Measurements from ENCODE around the gene TAF10. TPM values are rescaled to one million over a fixed set of nuclear protein-coding genes. Genes with fewer than 3 reads are reported as not detected.

TAF10 gene
- total RNA-seq, 1 experiment from 2014 or later, result 142 TPM

- Mint-ChIP-seq H3K27ac (ENCODE audit: unreplicated experiment) (no peak overlapping the region), H3K36me3 (ENCODE audit: insufficient read depth, unreplicated experiment) (no peaks in the 10 kb centered on the region), H3K27me3 (ENCODE audit: insufficient read depth, unreplicated experiment) (peaks cover 2% of the 10 kb centered on the region), H3K4me1 (ENCODE audit: low read depth, unreplicated experiment) (no peaks in the 10 kb centered on the region), H3K9me3 (ENCODE audit: unreplicated experiment) (no peaks in the 10 kb centered on the region), H3K4me3 (ENCODE audit: unreplicated experiment) (no peak overlapping the region)
- DNase-seq, result no peak
- no peak overlapping the region for H3K4me3 ChIP-seq (ENCODE audit: low read depth, low read length)
- intact Hi-C loops (cut with micrococcal nuclease; ENCODE audit: unreplicated experiment), result no loop called here
- BruUV-seq (replicated peaks), result no TSS peak
- TF ChIP-seq, protein P1, sequence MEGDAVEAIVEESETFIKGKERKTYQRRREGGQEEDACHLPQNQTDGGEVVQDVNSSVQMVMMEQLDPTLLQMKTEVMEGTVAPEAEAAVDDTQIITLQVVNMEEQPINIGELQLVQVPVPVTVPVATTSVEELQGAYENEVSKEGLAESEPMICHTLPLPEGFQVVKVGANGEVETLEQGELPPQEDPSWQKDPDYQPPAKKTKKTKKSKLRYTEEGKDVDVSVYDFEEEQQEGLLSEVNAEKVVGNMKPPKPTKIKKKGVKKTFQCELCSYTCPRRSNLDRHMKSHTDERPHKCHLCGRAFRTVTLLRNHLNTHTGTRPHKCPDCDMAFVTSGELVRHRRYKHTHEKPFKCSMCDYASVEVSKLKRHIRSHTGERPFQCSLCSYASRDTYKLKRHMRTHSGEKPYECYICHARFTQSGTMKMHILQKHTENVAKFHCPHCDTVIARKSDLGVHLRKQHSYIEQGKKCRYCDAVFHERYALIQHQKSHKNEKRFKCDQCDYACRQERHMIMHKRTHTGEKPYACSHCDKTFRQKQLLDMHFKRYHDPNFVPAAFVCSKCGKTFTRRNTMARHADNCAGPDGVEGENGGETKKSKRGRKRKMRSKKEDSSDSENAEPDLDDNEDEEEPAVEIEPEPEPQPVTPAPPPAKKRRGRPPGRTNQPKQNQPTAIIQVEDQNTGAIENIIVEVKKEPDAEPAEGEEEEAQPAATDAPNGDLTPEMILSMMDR (IDR thresholded peaks at IDR 0.05; ENCODE audit: insufficient read depth in 1 of 2, low read depth in 1 of 2, low read length in 1 of 2, severe bottlenecking in 1 of 2, unreplicated experiment in 1 of 2), result no peak
- peaks cover 8% of the 10 kb centered on the region; the same call in 1 of the 2 replicates for H3K4me1 ChIP-seq
- POLR2A ChIA-PET, result no interaction called here
- no peaks in the 10 kb centered on the region for H3K9me3 ChIP-seq
- H3K27me3 ChIP-seq (replicated peaks; ENCODE audit: control insufficient read depth, insufficient read depth, low read length), result 0 out of 2 replicates have a peak, but pooled peaks cover 1% of the 10 kb centered on the region
- CTCF ChIA-PET, result no interaction called here
- no peaks in the 10 kb centered on the region for H3K36me3 ChIP-seq (ENCODE audit: control insufficient read depth, insufficient read depth, low read length)
Observed at GRCh38 chr11:6650980-6651379, 39.0 kb upstream of the TAF10 start.

GRCh38 chr11:6650104-6650503 lies 38.1 kb upstream of the TAF10 start:
- ChIA-PET POLR2A (interaction anchor here (0.7 kb wide), 1 partner anchor 32 kb away, joined by 3 read pairs; no protein-coding TSS in a partner anchor), CTCF (no interaction called here)
- H3K4me3 Mint-ChIP-seq (ENCODE audit: unreplicated experiment), result no peak overlapping the region
- TF ChIP-seq, protein P1 (IDR thresholded peaks at IDR 0.05; ENCODE audit: insufficient read depth in 1 of 2, low read depth in 1 of 2, low read length in 1 of 2, severe bottlenecking in 1 of 2, unreplicated experiment in 1 of 2), result no peak
- intact Hi-C loops (cut with micrococcal nuclease; ENCODE audit: unreplicated experiment), result no loop called here
- no peak for DNase-seq
- H3K9me3 Mint-ChIP-seq (ENCODE audit: unreplicated experiment), result no peaks in the 10 kb centered on the region
- no peaks in the 10 kb centered on the region for H3K36me3 Mint-ChIP-seq (ENCODE audit: insufficient read depth, unreplicated experiment)
- peaks cover 8% of the 10 kb centered on the region; the same call in 1 of the 2 replicates for H3K4me1 ChIP-seq
- H3K9me3 ChIP-seq, result no peaks in the 10 kb centered on the region
- H3K4me3 ChIP-seq (ENCODE audit: low read depth, low read length), result no peak overlapping the region
- H3K4me1 Mint-ChIP-seq (ENCODE audit: low read depth, unreplicated experiment), result no peaks in the 10 kb centered on the region
- BruUV-seq (replicated peaks), result no TSS peak
- no peak overlapping the region for H3K27ac Mint-ChIP-seq (ENCODE audit: unreplicated experiment)
- no peaks in the 10 kb centered on the region for H3K36me3 ChIP-seq (ENCODE audit: control insufficient read depth, insufficient read depth, low read length)
- no peaks in the 10 kb centered on the region for H3K27me3 Mint-ChIP-seq (ENCODE audit: insufficient read depth, unreplicated experiment)
- 0 out of 2 replicates have a peak, but pooled peaks cover 1% of the 10 kb centered on the region for H3K27me3 ChIP-seq (replicated peaks; ENCODE audit: control insufficient read depth, insufficient read depth, low read length)

GRCh38 chr11:6648501-6648900 lies 36.5 kb upstream of the TAF10 start:
- no TSS peak for BruUV-seq (replicated peaks)
- Histone ChIP-seq H3K27me3 (replicated peaks; ENCODE audit: control insufficient read depth, insufficient read depth, low read length) (no peaks in the 10 kb centered on the region), H3K36me3 (ENCODE audit: control insufficient read depth, insufficient read depth, low read length) (no peaks in the 10 kb centered on the region), H3K9me3 (no peaks in the 10 kb centered on the region), H3K4me3 (ENCODE audit: low read depth, low read length) (no peak overlapping the region), H3K4me1 (peaks cover 8% of the 10 kb centered on the region; the same call in 1 of the 2 replicates)
- intact Hi-C loops (cut with micrococcal nuclease; ENCODE audit: unreplicated experiment), result no loop called here
- Mint-ChIP-seq H3K9me3 (ENCODE audit: unreplicated experiment) (no peaks in the 10 kb centered on the region), H3K4me3 (ENCODE audit: unreplicated experiment) (no peak overlapping the region), H3K36me3 (ENCODE audit: insufficient read depth, unreplicated experiment) (no peaks in the 10 kb centered on the region), H3K4me1 (ENCODE audit: low read depth, unreplicated experiment) (no peaks in the 10 kb centered on the region), H3K27me3 (ENCODE audit: insufficient read depth, unreplicated experiment) (no peaks in the 10 kb centered on the region), H3K27ac (ENCODE audit: unreplicated experiment) (no peak overlapping the region)
- ChIA-PET POLR2A (no interaction called here), CTCF (interaction anchor here (0.5 to 0.7 kb wide), 3 partner anchors 23 to 58 kb away, joined by 3 read pairs; no protein-coding TSS in a partner anchor)
- TF ChIP-seq, protein P1 (IDR thresholded peaks at IDR 0.05; ENCODE audit: insufficient read depth in 1 of 2, low read depth in 1 of 2, low read length in 1 of 2, severe bottlenecking in 1 of 2, unreplicated experiment in 1 of 2), result no peak
- DNase-seq, result no peak

Measured in Caco-2 (cell line).